Right cardiac atrium (tissue), 5 donors: ENCODE data around the gene TBC1D10A. TPM values are rescaled to one million over a fixed set of nuclear protein-coding genes. Genes with fewer than 3 reads are reported as not detected.

ENCODE experiments used
- ATAC-seq, 2 donors: fragments of 200-7000 bp; cut with Tn5 transposase; one replicate each; pipeline versions ENCODE4 v1.8.0 to v1.9.1; 2020; ENCODE audit warnings: moderate library complexity in 2 of 2, mild to moderate bottlenecking in 1 of 2
- DNase-seq, 3 donors: peaks; one replicate each; pipeline ENCODE4 v3.0.0-alpha.2; 2020
- H3K27ac ChIP-seq: one replicate; pipeline ENCODE4 v1.5.1; 2013; ENCODE audit warnings: mild to moderate bottlenecking, low read length, control low read depth, moderate library complexity
- H3K27me3 ChIP-seq: one replicate; pipeline ENCODE4 v1.6.1; 2013; ENCODE audit not compliant: control insufficient read depth, insufficient read depth
- H3K4me1 ChIP-seq: one replicate; pipeline ENCODE4 v1.6.1; 2013; ENCODE audit warnings: low read length; ENCODE audit not compliant: control insufficient read depth, insufficient read depth
- H3K4me3 ChIP-seq: one replicate; pipeline ENCODE4 v1.5.1; 2013; ENCODE audit warnings: low read length, control low read depth
- H3K9me3 ChIP-seq: one replicate; pipeline ENCODE4 v1.6.1; 2013; ENCODE audit warnings: low read length; ENCODE audit not compliant: control insufficient read depth
- WGBS: extraction: QIAGEN DNeasy Blood & Tissue Kit; methylation state at CpG from one replicate; pipeline ENCODE4 v1.1.7; 2013; 5-methylcytosine and 5-hydroxymethylcytosine counted together
- intact Hi-C, 4 donors: fragments of 100-400 bp; cut with DNase I; formaldehyde crosslinking; loops; one replicate each; pipeline versions ENCODE4 v1.11.0 to v1.14.0; 2022 to 2023
- long read RNA-seq, 4 donors: library from polyadenylated mRNA; unstranded; transcript quantifications; one replicate each; pipeline ENCODE4 v2.0.0, GENCODE V29; 2020 to 2021
- polyA plus RNA-seq: library from polyadenylated mRNA; stranded (reverse); fragments of 200-250 nt; gene quantifications from one replicate; pipeline ENCODE4 v1.2.3, GENCODE V29; 2013
- total RNA-seq, 4 donors: library from RNA; stranded (reverse); fragmentation: NEBNext Ultra II Directional; extraction: Animal tissue kit (Norgen Biotek cat#: 25700); gene quantifications; one replicate each; pipeline ENCODE4 v1.2.1, GENCODE V29; 2021
- donor health status: healthy with polysubstance abuse.
- donor health status: DM: no; HTN: yes; CAD: no.
- donor health status: DM: no; HTN: no; CAD: no.
- donor health status: DM: no; HTN: yes; CAD: no; lungs with severe emphysema.
- donor health status: DM: yes; HTN: yes; CAD: no.

Gene TBC1D10A
- total RNA-seq (1 to 10 TPM; 5.6 to 9.1 (median 8.5) TPM), polyA plus RNA-seq (5.4 TPM)
- long read RNA-seq, donor 1, transcript TBC1D10A-201 (9 exons, 2,077 nt), result major isoform, 8 of 9 reads
- long read RNA-seq, donor 1, partial matches to known transcripts, result 1 of 9 reads
- long read RNA-seq, donor 1, other reads (novel, unspliced or antisense), result 0 of 9 reads
- long read RNA-seq, donor 2, transcript TBC1D10A-201 (9 exons, 2,077 nt), result major isoform, 8 of 11 reads
- long read RNA-seq, donor 2, partial matches to known transcripts, result 1 of 11 reads
- long read RNA-seq, donor 2, other reads (novel, unspliced or antisense), result 2 of 11 reads
- long read RNA-seq, donor 3, transcript TBC1D10A-201 (9 exons, 2,077 nt), result major isoform, 48 of 53 reads
- long read RNA-seq, donor 3, partial matches to known transcripts, result 1 of 53 reads
- long read RNA-seq, donor 3, other reads (novel, unspliced or antisense), result 4 of 53 reads
- long read RNA-seq, donor 4, transcript TBC1D10A-201 (9 exons, 2,077 nt), result major isoform, 6 of 8 reads
- long read RNA-seq, donor 4, partial matches to known transcripts, result 1 of 8 reads
- long read RNA-seq, donor 4, other reads (novel, unspliced or antisense), result 1 of 8 reads

GRCh38 chr22:30326706-30327362 lies at the start of gene TBC1D10A:
Gene TBC1D10A (minus strand): TSS chr22:30326941. CDS start chr22:30326881, 60 bp downstream.
- Histone ChIP-seq H3K27me3 (no peaks in the 10 kb centered on the region), H3K9me3 (no peaks in the 10 kb centered on the region), H3K27ac (peak within 1 kb of the TSS; percentile 78), H3K4me3 (peak within 1 kb of the TSS; percentile 85), H3K4me1 (peaks cover 9% of the 10 kb centered on the region)
- DNase-seq (peak; percentile 90 to 97 (median 96)), ATAC-seq (peak; percentile 95 to 96)
- 1% methylated on average over 69 of the region's 69 CpGs for WGBS
- intact Hi-C loops, result loop anchor here in 1 of 4 donors (5.0 kb wide), 1 partner anchor 40 kb away; the partner anchor contains the start of gene CASTOR1

- intact Hi-C loops, result no loop called here
- no peak overlapping the region for H3K27ac ChIP-seq
- peak in 1 of 3 donors; percentile 26 for DNase-seq
- H3K9me3 ChIP-seq, result no peaks in the 10 kb centered on the region
- 85% methylated on average over 13 of the region's 13 CpGs for WGBS
- H3K4me1 ChIP-seq, result no peaks in the 10 kb centered on the region
- no peak overlapping the region for H3K4me3 ChIP-seq
- peak in 1 of 2 donors; percentile 22 for ATAC-seq
- H3K27me3 ChIP-seq, result no peaks in the 10 kb centered on the region
These were observed 48.6 kb upstream of the TBC1D10A start for GRCh38 chr22:30375312-30375849.

GRCh38 chr22:30373331-30374325 lies 46.9 kb upstream of the TBC1D10A start:
- no peaks in the 10 kb centered on the region for H3K27me3 ChIP-seq
- H3K27ac ChIP-seq, result no peak overlapping the region

GRCh38 chr22:30372915-30373314 lies 46.2 kb upstream of the TBC1D10A start:
- no peaks in the 10 kb centered on the region for H3K4me1 ChIP-seq
- H3K27me3 ChIP-seq, result no peaks in the 10 kb centered on the region
- ATAC-seq (no peak), DNase-seq (no peak)
- intact Hi-C loops, result no loop called here
- 61% methylated on average over 8 of the region's 8 CpGs for WGBS
- H3K9me3 ChIP-seq, result no peaks in the 10 kb centered on the region
- H3K4me3 ChIP-seq, result no peak overlapping the region
- no peak overlapping the region for H3K27ac ChIP-seq

More at GRCh38 chr22:30373331-30374325, 46.9 kb upstream of the TBC1D10A start:
- H3K4me1 ChIP-seq, result no peaks in the 10 kb centered on the region
- DNase-seq, result peak in 1 of 3 donors; percentile 38
- no peaks in the 10 kb centered on the region for H3K9me3 ChIP-seq
- H3K4me3 ChIP-seq, result no peak overlapping the region
- intact Hi-C loops, result no loop called here
- 83% methylated on average over 33 of the region's 33 CpGs for WGBS
- ATAC-seq, result peak in 1 of 2 donors; percentile 2

GRCh38 chr22:30371981-30372380 lies 45.2 kb upstream of the TBC1D10A start:
- Histone ChIP-seq H3K27ac (no peak overlapping the region), H3K4me3 (no peak overlapping the region), H3K27me3 (no peaks in the 10 kb centered on the region), H3K9me3 (no peaks in the 10 kb centered on the region), H3K4me1 (no peaks in the 10 kb centered on the region)
- ATAC-seq, result no peak
- 74% methylated on average over 13 of the region's 13 CpGs for WGBS
- DNase-seq, result no peak
- intact Hi-C loops, result no loop called here

GRCh38 chr22:30371321-30371720 lies 44.6 kb upstream of the TBC1D10A start:
- DNase-seq (no peak), ATAC-seq (no peak)
- Histone ChIP-seq H3K27ac (no peak overlapping the region), H3K4me3 (no peak overlapping the region), H3K9me3 (no peaks in the 10 kb centered on the region), H3K4me1 (no peaks in the 10 kb centered on the region), H3K27me3 (no peaks in the 10 kb centered on the region)
- 90% methylated on average over 9 of the region's 9 CpGs for WGBS
- intact Hi-C loops, result no loop called here

- Histone ChIP-seq H3K27ac (no peak overlapping the region), H3K4me1 (no peaks in the 10 kb centered on the region), H3K27me3 (no peaks in the 10 kb centered on the region), H3K9me3 (no peaks in the 10 kb centered on the region), H3K4me3 (no peak overlapping the region)
- intact Hi-C loops, result no loop called here
- ATAC-seq (no peak), DNase-seq (no peak)
- 69% methylated on average over 19 of the region's 19 CpGs for WGBS
These were observed 44.0 kb upstream of the TBC1D10A start for GRCh38 chr22:30370641-30371230.

- intact Hi-C loops, result no loop called here
- DNase-seq, result no peak
These were observed 41.7 kb upstream of the TBC1D10A start for GRCh38 chr22:30368420-30368819.

GRCh38 chr22:30365891-30366290 lies 39.1 kb upstream of the TBC1D10A start:
- 95% methylated on average over 18 of the region's 18 CpGs for WGBS
- ATAC-seq (no peak), DNase-seq (no peak)
- Histone ChIP-seq H3K4me3 (no peak overlapping the region), H3K27me3 (no peaks in the 10 kb centered on the region), H3K9me3 (no peaks in the 10 kb centered on the region), H3K27ac (no peak overlapping the region), H3K4me1 (no peaks in the 10 kb centered on the region)
- intact Hi-C loops, result no loop called here

More at GRCh38 chr22:30368420-30368819, 41.7 kb upstream of the TBC1D10A start:
- ATAC-seq, result no peak
- Histone ChIP-seq H3K4me3 (no peak overlapping the region), H3K27ac (no peak overlapping the region), H3K27me3 (no peaks in the 10 kb centered on the region), H3K9me3 (no peaks in the 10 kb centered on the region), H3K4me1 (no peaks in the 10 kb centered on the region)
- WGBS, result 93% methylated on average over 9 of the region's 9 CpGs
